Vagina (tissue), 2 donors: ENCODE results near the gene SACS.

Source experiments
- POLR2A ChIP-seq, 2 donors: fragments of 450-650 bp; IDR thresholded peaks; one replicate each; pipeline ENCODE4 v1.6.1; 2017; ENCODE audit warnings: antibody characterized with exemption in 2 of 2, mild to moderate bottlenecking in 2 of 2, moderate library complexity in 2 of 2
- POLR2AphosphoS5 ChIP-seq, 2 donors: sonication (generic); formaldehyde crosslinking; IDR thresholded peaks; one replicate each; pipeline ENCODE4 v1.9.0; 2017; ENCODE audit warnings: antibody characterized with exemption in 2 of 2, mild to moderate bottlenecking in 2 of 2, low read depth in 1 of 2; ENCODE audit not compliant: insufficient read depth in 1 of 2
- TF ChIP-seq, protein P1 (sequence below), 3 experiments: fragments of 450-650 bp in 2 of 3; fragments of 200-600 bp in 1 of 3; sonication (generic) in 1 of 3; IDR thresholded peaks; one replicate each; pipeline ENCODE4 v1.5.1; 2017 to 2019; ENCODE audit warnings: antibody characterized with exemption in 3 of 3, mild to moderate bottlenecking in 2 of 3, moderate library complexity in 2 of 3

GRCh38 chr13:23462815-23463559 lies 29.5 kb upstream of the SACS start:
- TF ChIP-seq, protein P1, sequence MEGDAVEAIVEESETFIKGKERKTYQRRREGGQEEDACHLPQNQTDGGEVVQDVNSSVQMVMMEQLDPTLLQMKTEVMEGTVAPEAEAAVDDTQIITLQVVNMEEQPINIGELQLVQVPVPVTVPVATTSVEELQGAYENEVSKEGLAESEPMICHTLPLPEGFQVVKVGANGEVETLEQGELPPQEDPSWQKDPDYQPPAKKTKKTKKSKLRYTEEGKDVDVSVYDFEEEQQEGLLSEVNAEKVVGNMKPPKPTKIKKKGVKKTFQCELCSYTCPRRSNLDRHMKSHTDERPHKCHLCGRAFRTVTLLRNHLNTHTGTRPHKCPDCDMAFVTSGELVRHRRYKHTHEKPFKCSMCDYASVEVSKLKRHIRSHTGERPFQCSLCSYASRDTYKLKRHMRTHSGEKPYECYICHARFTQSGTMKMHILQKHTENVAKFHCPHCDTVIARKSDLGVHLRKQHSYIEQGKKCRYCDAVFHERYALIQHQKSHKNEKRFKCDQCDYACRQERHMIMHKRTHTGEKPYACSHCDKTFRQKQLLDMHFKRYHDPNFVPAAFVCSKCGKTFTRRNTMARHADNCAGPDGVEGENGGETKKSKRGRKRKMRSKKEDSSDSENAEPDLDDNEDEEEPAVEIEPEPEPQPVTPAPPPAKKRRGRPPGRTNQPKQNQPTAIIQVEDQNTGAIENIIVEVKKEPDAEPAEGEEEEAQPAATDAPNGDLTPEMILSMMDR (IDR thresholded peaks at IDR 0.05) = no peak
- no peak for TF ChIP-seq POLR2A (IDR thresholded peaks at IDR 0.05)
- TF ChIP-seq POLR2AphosphoS5 (IDR thresholded peaks at IDR 0.05; ENCODE audit: insufficient read depth in 1 of 2, low read depth in 1 of 2) = no peak
